Lower leg skin (tissue), 3 donors: ENCODE data around the gene CA9.

Experiments used
- POLR2A ChIP-seq, 2 donors: fragments of 450-650 bp; IDR thresholded peaks; one replicate each; pipeline ENCODE4 v1.6.1; 2016 to 2017; ENCODE audit warnings: antibody characterized with exemption in 2 of 2, mild to moderate bottlenecking in 1 of 2, moderate library complexity in 1 of 2
- TF ChIP-seq, protein P1 (sequence below), 3 donors: fragments of 450-650 bp; IDR thresholded peaks; one replicate each; pipeline ENCODE4 v1.5.1; 2016; ENCODE audit warnings: antibody characterized with exemption in 3 of 3, mild to moderate bottlenecking in 3 of 3, moderate library complexity in 2 of 3

DNA sequence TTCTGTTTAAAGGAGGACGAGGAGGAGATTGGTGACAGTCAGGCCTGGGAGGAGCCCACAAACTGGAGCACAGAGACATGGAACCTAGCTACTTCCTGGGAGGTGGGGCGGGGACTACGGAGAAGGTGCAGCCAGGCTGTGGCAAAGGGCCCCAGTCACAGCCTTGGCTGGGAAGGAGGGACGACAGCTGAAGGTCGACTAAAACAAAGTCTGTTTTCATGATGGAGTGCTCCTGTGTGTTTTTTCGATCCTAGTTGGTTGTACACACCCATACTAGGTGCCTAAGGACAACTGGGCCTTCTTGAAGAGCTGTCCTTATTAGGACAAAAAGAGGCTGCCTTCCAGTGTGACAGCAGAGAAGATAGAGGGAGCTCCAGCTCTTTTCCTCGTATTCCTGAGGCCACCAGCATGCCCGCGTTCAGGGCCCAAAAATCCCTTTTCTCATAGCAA, 12.7 kb upstream of the CA9 start:
- TF ChIP-seq, protein P1, sequence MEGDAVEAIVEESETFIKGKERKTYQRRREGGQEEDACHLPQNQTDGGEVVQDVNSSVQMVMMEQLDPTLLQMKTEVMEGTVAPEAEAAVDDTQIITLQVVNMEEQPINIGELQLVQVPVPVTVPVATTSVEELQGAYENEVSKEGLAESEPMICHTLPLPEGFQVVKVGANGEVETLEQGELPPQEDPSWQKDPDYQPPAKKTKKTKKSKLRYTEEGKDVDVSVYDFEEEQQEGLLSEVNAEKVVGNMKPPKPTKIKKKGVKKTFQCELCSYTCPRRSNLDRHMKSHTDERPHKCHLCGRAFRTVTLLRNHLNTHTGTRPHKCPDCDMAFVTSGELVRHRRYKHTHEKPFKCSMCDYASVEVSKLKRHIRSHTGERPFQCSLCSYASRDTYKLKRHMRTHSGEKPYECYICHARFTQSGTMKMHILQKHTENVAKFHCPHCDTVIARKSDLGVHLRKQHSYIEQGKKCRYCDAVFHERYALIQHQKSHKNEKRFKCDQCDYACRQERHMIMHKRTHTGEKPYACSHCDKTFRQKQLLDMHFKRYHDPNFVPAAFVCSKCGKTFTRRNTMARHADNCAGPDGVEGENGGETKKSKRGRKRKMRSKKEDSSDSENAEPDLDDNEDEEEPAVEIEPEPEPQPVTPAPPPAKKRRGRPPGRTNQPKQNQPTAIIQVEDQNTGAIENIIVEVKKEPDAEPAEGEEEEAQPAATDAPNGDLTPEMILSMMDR (IDR thresholded peaks at IDR 0.05): no peak
- no peak for TF ChIP-seq POLR2A (IDR thresholded peaks at IDR 0.05)
